NT2/D1 (cell line): Measurements from ENCODE around the gene MROH8.

ENCODE experiments used
- DNase-seq: peaks from one replicate; pipeline ENCODE4 v3.0.0-alpha.2; 2011; ENCODE audit warnings: low read depth, low spot score
- H3K27me3 ChIP-seq: 2 replicates; pipeline ENCODE4 v1.6.0; 2011; ENCODE audit warnings: mild to moderate bottlenecking; ENCODE audit not compliant: insufficient read length, insufficient read depth
- H3K36me3 ChIP-seq: 2 replicates; pipeline ENCODE4 v1.6.1; 2011; ENCODE audit warnings: mild to moderate bottlenecking, low read length, mixed read lengths; ENCODE audit not compliant: insufficient read depth, insufficient read length
- H3K4me1 ChIP-seq: 2 replicates; pipeline ENCODE4 v1.5.1; 2011; ENCODE audit not compliant: insufficient read depth, insufficient read length
- H3K4me3 ChIP-seq: 2 replicates; pipeline ENCODE4 v1.5.1; 2011; ENCODE audit warnings: low read depth; ENCODE audit not compliant: insufficient read length
- H3K9ac ChIP-seq: 2 replicates; pipeline ENCODE4 v1.6.0; 2011; ENCODE audit warnings: low read depth; ENCODE audit not compliant: insufficient read length
- H3K9me3 ChIP-seq: 2 replicates; pipeline ENCODE4 v1.5.1; 2011; ENCODE audit warnings: mild to moderate bottlenecking, low read length; ENCODE audit not compliant: insufficient read depth
- SUZ12 ChIP-seq: IDR thresholded peaks from 2 replicates; pipeline ENCODE4 v1.6.1; 2011; ENCODE audit not compliant: insufficient read length, insufficient read depth; ENCODE audit errors: extremely low read depth
- YY1 ChIP-seq: IDR thresholded peaks from 2 replicates; pipeline ENCODE4 v1.6.1; 2011; ENCODE audit not compliant: insufficient read length, insufficient read depth
- ZNF274 ChIP-seq: IDR thresholded peaks from 2 replicates; pipeline ENCODE4 v1.6.1; 2011; ENCODE audit warnings: mild to moderate bottlenecking, low read depth, low read length

MROH8 gene

DNA sequence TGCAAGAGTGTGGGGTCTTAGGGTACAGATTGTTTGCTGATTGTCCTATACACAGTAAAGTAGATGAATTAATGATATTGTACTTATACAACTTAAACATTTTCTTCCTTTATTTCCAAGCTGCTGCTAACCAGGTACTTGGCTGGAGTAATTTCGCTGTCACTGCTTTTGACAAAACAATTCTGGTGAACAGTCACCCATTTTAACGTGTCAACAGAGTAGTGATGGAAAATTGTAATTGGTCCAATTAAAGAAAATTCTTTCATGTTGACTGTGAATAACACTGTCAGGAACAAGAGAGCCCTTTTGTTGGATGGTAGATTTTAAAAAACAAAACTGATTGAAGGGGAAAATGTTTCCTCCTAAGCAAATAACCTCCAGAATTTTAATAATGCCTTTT, 26.4 kb upstream of the MROH8 start:
- H3K36me3 ChIP-seq: peaks cover 93% of the 10 kb centered on the region
- DNase-seq: no peak

DNA sequence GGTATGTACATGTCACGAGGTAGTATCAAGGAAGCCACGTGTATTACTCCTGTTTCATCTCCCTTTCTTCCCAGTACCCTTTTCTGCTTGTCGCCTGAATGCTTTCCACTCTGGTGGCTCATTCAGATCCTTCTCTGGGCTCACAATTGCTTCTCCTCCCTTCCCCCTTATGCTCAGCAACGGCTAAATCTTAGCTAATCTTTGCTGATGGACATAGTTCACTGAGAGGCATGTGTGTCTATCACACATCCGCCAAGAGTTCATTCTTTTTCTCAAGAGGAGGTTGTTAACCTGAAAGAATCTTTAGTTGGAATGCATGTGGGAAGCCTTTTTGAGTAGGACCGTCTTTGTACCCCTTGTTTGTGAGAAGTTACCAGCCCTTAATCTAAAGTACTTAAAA, 25.8 kb upstream of the MROH8 start:
- H3K27me3 ChIP-seq: no peaks in the 10 kb centered on the region
- no peak overlapping the region for H3K4me3 ChIP-seq
- TF ChIP-seq YY1: no peak
- peaks cover 95% of the 10 kb centered on the region for H3K36me3 ChIP-seq
- H3K9me3 ChIP-seq: no peaks in the 10 kb centered on the region
- no peak overlapping the region for H3K9ac ChIP-seq
- no peaks in the 10 kb centered on the region for H3K4me1 ChIP-seq
- no peak for DNase-seq

More for the DNA sequence above, 26.4 kb upstream of the MROH8 start:
- H3K9me3 ChIP-seq: no peaks in the 10 kb centered on the region
- H3K9ac ChIP-seq: no peak overlapping the region
- no peaks in the 10 kb centered on the region for H3K4me1 ChIP-seq
- no peaks in the 10 kb centered on the region for H3K27me3 ChIP-seq
- H3K4me3 ChIP-seq: no peak overlapping the region
- TF ChIP-seq ZNF274 (no peak), YY1 (no peak), SUZ12 (no peak)

DNA sequence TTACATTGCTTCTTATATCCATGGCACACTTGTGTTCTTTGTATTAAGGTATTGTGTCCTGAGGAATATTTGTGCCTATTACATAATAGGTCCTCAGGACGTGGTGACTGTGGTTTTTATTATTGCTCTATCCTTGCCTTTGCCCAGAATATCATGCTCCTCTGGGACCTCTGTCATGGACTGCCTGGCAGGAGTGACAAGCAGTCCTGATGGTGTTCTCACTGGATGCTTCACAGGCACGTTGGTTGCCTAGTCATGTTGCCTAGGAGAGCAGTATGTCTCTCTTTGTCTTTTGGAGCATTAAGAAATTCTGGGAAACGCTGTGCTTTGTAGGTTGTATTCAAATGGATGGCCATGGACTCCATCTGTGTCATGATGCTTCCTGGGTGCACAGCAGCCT, 24.7 kb upstream of the MROH8 start:
- Histone ChIP-seq H3K27me3 (no peaks in the 10 kb centered on the region), H3K9me3 (no peaks in the 10 kb centered on the region), H3K4me3 (no peak overlapping the region), H3K9ac (no peak overlapping the region), H3K36me3 (peaks cover 94% of the 10 kb centered on the region), H3K4me1 (no peaks in the 10 kb centered on the region)
- TF ChIP-seq YY1: no peak
- no peak for DNase-seq

DNA sequence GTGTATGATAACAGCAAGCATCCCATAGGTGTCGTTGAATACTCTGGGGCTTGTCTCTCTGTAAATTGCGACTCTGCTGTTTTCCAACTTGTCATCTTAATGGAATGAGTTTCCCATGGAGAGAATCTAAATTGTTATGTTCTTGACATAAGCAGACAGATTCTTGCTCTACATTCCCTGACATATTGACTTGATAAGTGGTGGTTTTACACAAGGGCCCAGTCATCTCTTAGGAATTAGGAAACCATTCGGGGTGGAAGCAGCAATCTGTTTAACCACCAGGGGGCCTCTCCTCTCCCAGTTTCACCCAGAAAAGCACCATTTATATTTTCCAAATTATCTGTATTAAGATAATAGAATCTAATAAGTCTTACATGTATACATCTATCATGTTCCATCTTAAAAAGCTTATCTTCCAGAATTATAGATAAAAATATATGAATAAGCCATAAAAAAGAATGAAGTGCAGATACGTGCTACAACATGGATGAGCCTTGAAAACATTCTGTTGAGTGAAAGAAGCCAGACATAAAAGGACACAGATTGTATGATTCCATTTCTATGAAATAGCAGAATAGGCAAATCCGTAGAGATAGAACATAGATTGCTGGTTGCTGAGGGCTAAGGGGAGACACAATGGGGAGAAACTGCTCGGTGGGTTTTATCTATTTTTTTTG, 23.1 kb upstream of the MROH8 start:
- Histone ChIP-seq H3K27me3 (no peaks in the 10 kb centered on the region), H3K36me3 (peaks cover 94% of the 10 kb centered on the region), H3K4me1 (no peaks in the 10 kb centered on the region), H3K9ac (no peak overlapping the region), H3K4me3 (no peak overlapping the region), H3K9me3 (no peaks in the 10 kb centered on the region)
- peak; percentile 44 for DNase-seq
- TF ChIP-seq ZNF274 (no peak), YY1 (no peak), SUZ12 (no peak)

DNA sequence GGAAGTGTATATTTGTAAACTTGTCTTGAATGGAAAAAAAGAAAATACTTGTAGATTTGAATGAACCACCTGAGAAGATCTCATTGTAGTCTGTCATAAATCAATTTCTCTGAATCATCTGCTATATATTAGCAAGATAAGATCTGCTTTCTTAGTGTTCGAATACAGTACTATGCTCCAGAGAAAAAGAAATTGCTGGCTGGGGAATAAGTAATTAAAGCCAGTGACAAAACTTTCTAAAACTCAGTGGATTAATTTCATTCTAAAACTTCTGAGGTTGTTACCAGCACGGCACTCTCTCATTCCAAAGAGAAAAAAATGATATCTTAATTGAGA, 22.4 kb upstream of the MROH8 start:
- TF ChIP-seq SUZ12 (no peak), YY1 (no peak), ZNF274 (no peak)
- no peaks in the 10 kb centered on the region for H3K4me1 ChIP-seq

DNA sequence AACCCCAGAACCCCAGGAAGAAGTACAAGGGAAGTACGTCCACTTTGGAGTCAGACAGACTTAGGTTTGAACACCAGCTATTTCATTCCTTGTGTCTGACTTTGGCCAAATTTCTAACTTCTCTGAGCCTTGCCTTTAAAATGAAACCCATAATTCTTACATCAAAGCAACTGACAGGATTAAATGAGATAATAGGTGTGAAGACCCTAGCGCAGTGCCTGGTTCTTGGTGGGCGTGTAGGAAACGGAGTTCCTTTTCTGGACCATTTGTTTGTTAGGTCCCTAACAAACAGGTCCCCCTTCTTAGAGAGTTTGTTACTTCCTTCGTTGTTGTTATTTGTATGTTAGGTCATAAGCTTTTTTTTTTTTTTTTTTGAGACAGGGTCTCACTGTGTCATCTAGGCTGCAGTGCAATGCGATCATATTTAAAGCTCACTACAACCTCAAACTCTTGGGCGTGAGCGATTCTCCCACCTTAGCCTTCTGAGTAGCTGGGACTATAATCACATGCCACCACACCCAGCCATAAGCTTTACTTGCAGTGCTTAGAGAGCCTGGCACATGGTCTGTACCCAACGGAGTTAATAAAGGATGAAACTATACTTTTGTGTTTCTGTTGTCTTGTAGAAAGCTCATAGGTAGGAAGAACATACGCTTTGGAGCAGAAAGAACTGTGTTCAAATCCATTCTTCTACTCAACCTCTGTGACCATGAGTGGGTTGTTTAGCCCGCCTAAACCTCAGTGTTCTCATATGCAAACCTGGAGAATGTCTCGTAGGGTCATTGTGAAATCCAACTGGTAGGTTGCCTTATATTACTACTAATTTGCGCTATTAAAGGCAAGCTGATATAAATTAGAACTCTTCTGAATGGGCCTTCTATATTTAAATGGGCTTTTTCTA, 21.8 kb upstream of the MROH8 start:
- TF ChIP-seq ZNF274 (no peak), SUZ12 (no peak), YY1 (no peak)
- Histone ChIP-seq H3K4me1 (no peaks in the 10 kb centered on the region), H3K9ac (no peak overlapping the region), H3K4me3 (no peak overlapping the region), H3K27me3 (no peaks in the 10 kb centered on the region), H3K9me3 (no peaks in the 10 kb centered on the region), H3K36me3 (peaks cover 93% of the 10 kb centered on the region)
- DNase-seq: no peak

More for the DNA sequence above, 22.4 kb upstream of the MROH8 start:
- H3K27me3 ChIP-seq: no peaks in the 10 kb centered on the region
- H3K9ac ChIP-seq: no peak overlapping the region
- no peak for DNase-seq
- no peak overlapping the region for H3K4me3 ChIP-seq
- no peaks in the 10 kb centered on the region for H3K9me3 ChIP-seq
- peaks cover 94% of the 10 kb centered on the region for H3K36me3 ChIP-seq

DNA sequence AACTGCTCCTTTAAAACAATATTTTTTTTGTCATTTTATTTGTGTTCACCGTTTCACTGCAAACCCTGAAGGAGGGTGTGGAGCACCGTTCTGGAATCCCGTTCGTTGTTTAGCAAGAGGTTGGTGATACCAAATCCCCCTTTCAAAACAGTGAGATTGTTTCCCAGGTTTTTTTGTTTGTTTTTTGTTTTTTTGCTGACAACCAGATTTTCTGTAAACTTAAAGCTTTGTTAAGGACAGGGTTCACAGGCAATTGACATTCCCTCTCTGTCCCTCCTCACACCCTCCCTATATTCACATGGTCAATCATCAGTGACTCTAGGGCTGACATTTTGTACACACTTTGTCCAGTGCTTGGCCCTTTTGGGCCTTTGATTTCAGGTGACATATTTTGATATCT, 21.0 kb upstream of the MROH8 start:
- no peak overlapping the region for H3K4me3 ChIP-seq
- H3K27me3 ChIP-seq: no peaks in the 10 kb centered on the region
- H3K36me3 ChIP-seq: peaks cover 88% of the 10 kb centered on the region
- no peaks in the 10 kb centered on the region for H3K4me1 ChIP-seq
- no peak for DNase-seq
- TF ChIP-seq ZNF274: no peak
- TF ChIP-seq YY1: no peak
- no peak for TF ChIP-seq SUZ12
- H3K9me3 ChIP-seq: no peaks in the 10 kb centered on the region
- no peak overlapping the region for H3K9ac ChIP-seq
